ENCODE results near the gene DTNA.

DNA sequence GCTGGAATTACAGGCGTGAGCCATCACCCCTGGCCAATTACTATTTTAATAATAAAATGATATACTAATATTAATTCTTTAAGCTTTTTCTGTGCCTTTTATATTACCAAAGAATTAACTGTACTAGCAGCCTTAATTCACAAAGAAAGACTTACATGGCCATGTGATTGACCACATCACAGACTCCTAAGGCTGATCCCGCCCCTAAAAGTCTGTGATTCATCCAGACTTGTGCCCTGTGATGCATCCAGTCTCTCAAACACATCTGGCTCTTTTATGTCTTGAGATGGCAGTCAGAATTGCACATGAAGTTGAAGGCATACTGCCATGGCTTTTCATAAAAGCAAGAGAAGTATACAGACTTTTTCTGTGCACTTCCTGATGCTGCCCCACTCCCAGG, 91.7 kb downstream of the DTNA start:
- TF ChIP-seq, protein P1, sequence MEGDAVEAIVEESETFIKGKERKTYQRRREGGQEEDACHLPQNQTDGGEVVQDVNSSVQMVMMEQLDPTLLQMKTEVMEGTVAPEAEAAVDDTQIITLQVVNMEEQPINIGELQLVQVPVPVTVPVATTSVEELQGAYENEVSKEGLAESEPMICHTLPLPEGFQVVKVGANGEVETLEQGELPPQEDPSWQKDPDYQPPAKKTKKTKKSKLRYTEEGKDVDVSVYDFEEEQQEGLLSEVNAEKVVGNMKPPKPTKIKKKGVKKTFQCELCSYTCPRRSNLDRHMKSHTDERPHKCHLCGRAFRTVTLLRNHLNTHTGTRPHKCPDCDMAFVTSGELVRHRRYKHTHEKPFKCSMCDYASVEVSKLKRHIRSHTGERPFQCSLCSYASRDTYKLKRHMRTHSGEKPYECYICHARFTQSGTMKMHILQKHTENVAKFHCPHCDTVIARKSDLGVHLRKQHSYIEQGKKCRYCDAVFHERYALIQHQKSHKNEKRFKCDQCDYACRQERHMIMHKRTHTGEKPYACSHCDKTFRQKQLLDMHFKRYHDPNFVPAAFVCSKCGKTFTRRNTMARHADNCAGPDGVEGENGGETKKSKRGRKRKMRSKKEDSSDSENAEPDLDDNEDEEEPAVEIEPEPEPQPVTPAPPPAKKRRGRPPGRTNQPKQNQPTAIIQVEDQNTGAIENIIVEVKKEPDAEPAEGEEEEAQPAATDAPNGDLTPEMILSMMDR (IDR thresholded peaks at IDR 0.05; ENCODE audit: borderline replicate concordance, extremely low read depth, low read length, poor library complexity, severe bottlenecking) = no peak
- TF ChIP-seq EZH2 (IDR thresholded peaks at IDR 0.05; ENCODE audit: borderline replicate concordance, low read depth, low read length, severe bottlenecking) = no peak

Data from DND-41 (cell line).